Activated naive CD8-positive, alpha-beta T cell treated with anti-CD3 and anti-CD28 coated beads, Interleukin-2, amount 10 ng/mL, durations not matched to agents 7 days and 5 days (primary cell): ENCODE measurements around the gene DAAM1. TPM values are rescaled to one million over a fixed set of nuclear protein-coding genes. Genes with fewer than 3 reads are reported as not detected.
A peak's percentile ranks its signal among the peaks of the same experiment; 100 is the strongest.

ENCODE experiments used
- ATAC-seq: fragments of 150-1000 bp; cut with Tn5 transposase; one replicate; pipeline ENCODE4 v1.10.0; 2021; ENCODE audit warnings: low read depth, moderate library complexity
- POLR2A ChIA-PET: fragments of 350-600 bp; sonication (Branson Sonifier 250); formaldehyde crosslinking; loops from one replicate; lab custom pipeline; 2021; ENCODE audit warnings: antibody characterized with exemption; lab: Charles Lee
- DNase-seq: peaks from one replicate; pipeline ENCODE4 v3.0.0; 2021
- H3K27ac Mint-ChIP-seq: one replicate; pipeline ENCODE4 v1.8.0; 2022; ENCODE audit warnings: mild to moderate bottlenecking, mixed read lengths
- H3K27me3 Mint-ChIP-seq: one replicate; pipeline ENCODE4 v1.8.0; 2022; ENCODE audit warnings: mild to moderate bottlenecking, moderate library complexity, mixed read lengths
- H3K36me3 Mint-ChIP-seq: one replicate; pipeline ENCODE4 v1.8.0; 2021; ENCODE audit warnings: mild to moderate bottlenecking, mixed read lengths
- H3K4me1 Mint-ChIP-seq: one replicate; pipeline ENCODE4 v1.8.0; 2021; ENCODE audit warnings: mixed read lengths
- H3K4me3 Mint-ChIP-seq: one replicate; pipeline ENCODE4 v1.8.0; 2022; ENCODE audit warnings: mild to moderate bottlenecking, moderate library complexity, mixed read lengths
- H3K9me3 Mint-ChIP-seq: one replicate; pipeline ENCODE4 v1.8.0; 2021; ENCODE audit warnings: mixed read lengths
- total RNA-seq, 2 experiments: library from RNA; stranded (reverse); gene quantifications; one replicate each; pipeline ENCODE4 v1.2.3, GENCODE V29; 2021

DAAM1 gene
- total RNA-seq, 2 experiments from 2014 or later, result 20.4 to 24.9 TPM

DNA sequence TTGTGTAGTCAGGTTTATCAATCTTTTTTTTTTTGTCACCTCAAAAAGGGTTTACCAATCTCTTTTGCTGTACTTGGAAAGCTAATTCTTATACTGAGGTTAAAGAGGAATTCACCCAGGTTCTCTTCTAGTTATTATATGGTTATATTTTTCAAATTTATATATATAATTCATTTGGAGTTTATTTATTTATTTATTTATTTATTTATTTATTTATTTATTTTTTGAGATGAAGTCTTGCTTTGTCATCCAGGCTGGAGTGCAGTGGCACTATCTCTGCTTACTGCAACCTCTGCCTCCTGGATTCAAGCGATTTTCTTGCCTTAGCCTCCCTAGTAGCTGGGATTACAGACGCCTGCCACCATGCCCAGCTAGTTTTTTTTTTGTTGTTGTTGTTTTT lies 202.9 kb downstream of the DAAM1 start:
- Mint-ChIP-seq H3K4me3 (no peak overlapping the region), H3K27me3 (peaks cover 13% of the 10 kb centered on the region), H3K9me3 (peaks cover 4% of the 10 kb centered on the region), H3K36me3 (peaks cover 18% of the 10 kb centered on the region), H3K27ac (no peak overlapping the region), H3K4me1 (peaks cover 9% of the 10 kb centered on the region)
- DNase-seq (no peak), ATAC-seq (no peak)
- POLR2A ChIA-PET, result no interaction called here

DNA sequence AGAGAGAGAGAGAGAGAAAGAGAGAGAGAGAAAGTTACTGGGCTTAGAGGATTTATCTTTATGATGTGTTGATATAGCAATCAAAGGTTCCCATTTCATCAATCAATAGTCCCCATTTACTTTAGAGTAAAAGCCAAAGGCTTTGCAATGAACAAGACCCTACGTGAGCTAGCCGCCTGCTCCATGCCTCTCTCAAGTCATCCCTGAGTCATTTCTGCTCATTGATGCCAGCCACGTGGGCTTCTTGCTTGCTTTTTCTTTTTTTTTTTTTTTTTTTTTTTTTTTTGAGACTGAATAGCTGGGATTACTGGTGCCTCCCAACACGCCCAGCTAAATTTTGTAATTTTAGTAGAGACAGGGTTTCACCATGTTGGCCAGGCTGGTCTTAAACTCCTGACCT lies 205.8 kb downstream of the DAAM1 start:
- peaks cover 20% of the 10 kb centered on the region for H3K4me1 Mint-ChIP-seq
- H3K27me3 Mint-ChIP-seq, result peaks cover 3% of the 10 kb centered on the region
- no peak overlapping the region for H3K4me3 Mint-ChIP-seq
- H3K36me3 Mint-ChIP-seq, result peaks cover 17% of the 10 kb centered on the region
- DNase-seq (no peak), ATAC-seq (no peak)
- no peak overlapping the region for H3K27ac Mint-ChIP-seq
- H3K9me3 Mint-ChIP-seq, result peaks cover 3% of the 10 kb centered on the region
- POLR2A ChIA-PET, result no interaction called here

DNA sequence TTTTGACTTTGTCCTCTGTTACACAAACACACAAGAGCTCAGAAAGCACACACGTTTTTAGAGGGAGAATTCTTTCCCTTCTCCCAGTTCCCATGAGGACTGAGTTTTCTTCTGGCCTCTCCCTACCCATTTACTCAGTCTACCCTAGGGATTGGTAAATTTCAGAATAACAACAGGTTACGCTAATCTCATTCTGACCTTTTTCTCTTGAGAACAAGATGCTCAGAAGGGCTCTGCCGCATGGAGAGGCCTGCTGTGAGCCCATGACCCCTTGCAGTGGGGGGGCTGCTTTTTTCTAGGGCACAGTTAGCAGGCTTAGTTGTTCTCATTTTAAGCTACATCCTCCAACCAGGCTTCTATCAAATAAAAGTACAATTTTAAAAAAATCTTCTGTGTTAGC lies 207.2 kb downstream of the DAAM1 start:
- no peak for ATAC-seq
- POLR2A ChIA-PET, result no interaction called here
- no peak overlapping the region for H3K4me3 Mint-ChIP-seq
- H3K27ac Mint-ChIP-seq, result no peak overlapping the region
- H3K9me3 Mint-ChIP-seq, result peaks cover 3% of the 10 kb centered on the region
- H3K36me3 Mint-ChIP-seq, result peaks cover 16% of the 10 kb centered on the region
- DNase-seq, result no peak
- H3K4me1 Mint-ChIP-seq, result peaks cover 19% of the 10 kb centered on the region
- H3K27me3 Mint-ChIP-seq, result peaks cover 3% of the 10 kb centered on the region

DNA sequence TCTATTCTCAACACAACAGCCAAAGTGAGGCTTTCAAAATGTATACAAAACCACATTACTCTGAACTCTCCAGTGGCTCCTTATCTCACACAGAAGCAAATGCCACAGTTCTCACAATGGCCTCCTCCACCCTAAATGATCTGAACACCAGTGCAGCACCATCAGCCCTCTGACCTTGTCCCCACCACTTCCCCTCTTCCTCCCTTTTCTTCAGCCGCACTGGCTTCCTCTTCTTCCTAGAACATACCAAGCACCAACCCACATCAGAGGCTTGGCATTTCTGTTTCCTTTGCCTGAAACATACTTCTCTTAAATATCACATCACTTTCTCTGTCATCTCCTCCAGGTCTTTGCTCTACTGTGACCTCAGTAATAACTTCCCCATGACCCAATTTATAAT lies 210.4 kb downstream of the DAAM1 start:
- H3K36me3 Mint-ChIP-seq, result peaks cover 40% of the 10 kb centered on the region
- peaks cover 10% of the 10 kb centered on the region for H3K27me3 Mint-ChIP-seq
- H3K9me3 Mint-ChIP-seq, result peaks cover 16% of the 10 kb centered on the region
- peak overlapping the region; percentile 93 for H3K27ac Mint-ChIP-seq
- POLR2A ChIA-PET, result no interaction called here
- DNase-seq, result peak; percentile 54
- peak overlapping the region; percentile 76 for H3K4me3 Mint-ChIP-seq
- peak; percentile 98 for ATAC-seq
- peaks cover 23% of the 10 kb centered on the region for H3K4me1 Mint-ChIP-seq

DNA sequence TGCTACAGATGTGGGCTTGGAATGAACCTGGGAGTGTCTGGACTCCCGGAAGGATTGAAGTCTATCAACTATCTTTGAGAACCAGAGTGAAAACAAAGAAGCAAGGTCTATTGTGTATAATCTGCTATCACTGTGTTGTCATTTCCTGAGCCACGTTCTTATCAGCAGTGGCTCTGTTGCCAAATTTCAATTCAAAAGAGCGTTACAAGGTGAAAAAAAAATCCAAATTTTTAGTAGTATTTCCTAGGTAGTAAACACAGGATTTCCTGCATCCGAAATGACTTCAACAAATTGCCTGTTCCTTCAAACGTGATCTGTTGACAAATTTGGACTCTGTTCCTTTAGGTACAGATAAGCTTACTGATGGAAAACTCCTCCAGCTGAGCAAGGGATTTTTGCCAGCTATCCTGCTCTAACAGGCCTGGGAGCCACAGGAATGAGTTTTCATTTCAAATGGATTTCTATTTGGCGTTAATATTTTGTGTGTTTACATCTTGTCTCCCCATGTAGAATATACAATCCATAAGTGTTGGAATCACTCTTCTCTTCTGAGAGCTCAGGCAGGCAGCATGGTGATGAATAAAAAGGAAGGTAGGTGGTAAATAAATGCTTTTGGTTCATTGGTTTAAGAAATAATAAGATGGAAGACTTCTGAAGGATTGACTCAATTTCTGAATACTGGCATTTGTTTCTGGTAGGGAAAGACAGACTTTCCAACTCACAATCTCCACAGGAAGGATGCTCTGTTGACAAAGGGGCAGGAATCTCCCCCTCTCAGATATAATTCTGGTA lies 218.2 kb downstream of the DAAM1 start:
- DNase-seq (no peak), ATAC-seq (no peak)
- H3K36me3 Mint-ChIP-seq, result peaks cover 40% of the 10 kb centered on the region
- no peak overlapping the region for H3K27ac Mint-ChIP-seq
- POLR2A ChIA-PET, result no interaction called here
- H3K9me3 Mint-ChIP-seq, result peaks cover 25% of the 10 kb centered on the region
- H3K4me1 Mint-ChIP-seq, result peaks cover 5% of the 10 kb centered on the region
- peaks cover 26% of the 10 kb centered on the region for H3K27me3 Mint-ChIP-seq
- no peak overlapping the region for H3K4me3 Mint-ChIP-seq

DNA sequence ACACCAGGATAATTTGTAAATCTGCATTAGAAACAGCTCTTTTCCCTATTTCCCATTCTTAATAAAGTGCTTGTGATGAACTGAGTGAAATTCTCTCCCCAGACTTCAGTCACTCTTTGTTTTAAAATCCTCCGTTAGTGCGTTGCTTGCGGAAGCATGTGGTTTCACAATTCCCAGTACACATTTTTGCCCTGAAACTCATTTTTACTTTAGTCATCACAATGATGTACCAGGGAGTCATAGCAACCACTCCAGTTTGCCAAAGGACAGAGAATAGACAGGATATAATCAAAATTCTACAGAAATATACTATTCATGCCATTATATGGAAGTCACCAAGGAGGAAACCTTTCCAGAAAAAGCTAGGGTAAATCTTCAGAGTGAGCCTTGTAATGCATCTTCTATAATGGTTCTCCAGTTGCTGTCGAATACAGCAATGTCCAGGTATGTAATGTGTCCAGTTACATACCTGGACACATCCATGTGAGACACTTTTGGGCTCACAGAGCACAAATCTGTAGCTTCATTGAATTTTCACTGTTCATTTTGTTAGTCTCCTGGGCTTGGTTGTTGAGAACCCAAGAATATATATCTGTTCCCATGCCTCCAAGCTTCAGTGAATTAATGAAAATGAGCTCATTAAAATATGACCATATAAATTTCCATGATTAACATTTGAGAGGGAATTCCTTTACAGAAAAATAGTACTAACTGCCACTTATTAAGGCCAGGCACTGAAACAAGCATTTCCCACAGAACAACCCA lies 219.0 kb downstream of the DAAM1 start:
- Mint-ChIP-seq H3K4me1 (peaks cover 5% of the 10 kb centered on the region), H3K9me3 (peaks cover 25% of the 10 kb centered on the region), H3K27ac (no peak overlapping the region), H3K4me3 (no peak overlapping the region), H3K27me3 (peaks cover 28% of the 10 kb centered on the region), H3K36me3 (peaks cover 38% of the 10 kb centered on the region)
- no peak for DNase-seq
- no peak for ATAC-seq
- POLR2A ChIA-PET, result no interaction called here

DNA sequence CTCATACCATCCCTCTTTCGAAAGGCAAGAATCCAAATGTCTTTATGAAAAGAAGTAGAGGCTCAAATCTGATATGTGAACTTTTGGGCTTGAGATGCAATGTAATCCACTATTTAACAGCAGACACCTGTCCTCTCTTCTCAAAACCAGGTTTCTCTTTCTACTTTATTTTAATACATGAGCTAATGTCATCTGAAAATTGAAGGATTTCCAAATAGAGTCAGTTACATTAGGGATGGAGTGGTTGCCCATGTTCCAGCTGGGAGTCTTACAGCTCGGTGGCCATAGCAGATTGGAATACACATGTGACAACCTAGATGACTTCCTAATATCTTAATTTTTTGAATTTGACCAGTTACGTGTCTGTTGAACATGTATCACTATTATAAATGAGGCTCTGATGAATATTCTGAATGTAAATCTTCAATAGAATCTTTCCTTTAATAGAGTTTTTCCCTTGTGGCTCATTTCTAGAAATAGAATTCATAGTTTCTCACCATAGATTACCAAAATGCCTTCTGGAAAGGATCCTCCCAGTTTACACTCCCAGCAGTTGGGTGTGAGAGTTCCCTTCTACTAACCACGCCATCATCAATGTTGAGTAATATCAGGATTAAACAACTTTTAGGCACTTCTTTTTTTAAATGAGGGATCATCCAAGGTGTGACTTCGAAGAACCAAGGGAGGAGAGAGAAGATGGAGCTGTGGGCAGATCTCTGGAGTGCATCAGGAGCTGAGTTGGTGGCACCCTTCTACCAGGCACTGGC lies 227.6 kb downstream of the DAAM1 start:
- Mint-ChIP-seq H3K9me3 (peaks cover 10% of the 10 kb centered on the region), H3K27me3 (peaks cover 17% of the 10 kb centered on the region), H3K27ac (no peak overlapping the region), H3K4me3 (no peak overlapping the region), H3K36me3 (peaks cover 17% of the 10 kb centered on the region), H3K4me1 (peaks cover 3% of the 10 kb centered on the region)
- DNase-seq (no peak), ATAC-seq (no peak)
- POLR2A ChIA-PET, result no interaction called here

DNA sequence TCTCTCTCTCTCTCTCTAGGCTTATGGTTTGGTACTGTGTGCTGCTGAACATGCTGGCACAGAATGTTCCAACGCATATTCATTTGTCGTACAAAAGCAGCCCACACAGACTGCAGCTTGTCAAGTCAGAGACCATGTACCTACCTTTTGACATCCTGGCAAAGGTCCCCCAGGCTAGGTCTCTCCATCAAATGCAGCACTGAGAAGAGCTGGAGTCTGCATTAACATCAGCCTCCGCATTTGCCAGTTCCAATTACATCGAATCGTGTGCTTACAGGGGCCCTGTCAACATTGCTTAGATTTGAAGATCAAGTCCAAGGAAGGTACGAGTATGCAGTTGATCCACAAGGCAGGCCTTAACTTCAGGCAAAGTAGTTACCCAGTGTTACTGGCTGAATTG lies 228.8 kb downstream of the DAAM1 start:
- ATAC-seq (no peak), DNase-seq (no peak)
- Mint-ChIP-seq H3K27me3 (peaks cover 15% of the 10 kb centered on the region), H3K27ac (no peak overlapping the region), H3K9me3 (peaks cover 6% of the 10 kb centered on the region), H3K36me3 (peaks cover 9% of the 10 kb centered on the region), H3K4me3 (no peak overlapping the region), H3K4me1 (peaks cover 6% of the 10 kb centered on the region)
- POLR2A ChIA-PET, result no interaction called here

DNA sequence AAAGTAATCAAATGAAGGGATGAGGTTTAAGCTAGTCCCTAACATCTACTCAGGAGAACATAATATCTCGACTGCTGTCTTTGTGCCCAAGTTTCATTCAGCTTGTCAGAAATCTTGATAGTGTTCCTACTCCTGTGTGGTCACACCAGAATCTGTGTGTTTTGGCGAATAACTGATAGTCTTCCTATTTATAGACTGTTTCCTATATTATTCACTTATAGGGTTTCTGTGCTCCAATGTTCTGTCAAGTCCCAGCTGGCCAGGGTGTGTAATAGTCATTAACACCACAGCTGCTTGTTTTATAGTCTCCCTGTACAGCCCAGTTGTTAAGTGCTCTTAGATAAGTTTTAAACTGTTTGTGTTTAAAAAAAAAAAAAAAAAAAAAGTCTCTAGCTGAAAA lies 230.8 kb downstream of the DAAM1 start:
- POLR2A ChIA-PET, result interaction anchor here (0.9 kb wide), 1 partner anchor 9 kb away, joined by 3 read pairs; no protein-coding TSS in a partner anchor
- ATAC-seq, result no peak
- H3K36me3 Mint-ChIP-seq, result peaks cover 3% of the 10 kb centered on the region
- H3K27ac Mint-ChIP-seq, result no peak overlapping the region
- DNase-seq, result no peak
- H3K4me1 Mint-ChIP-seq, result peaks cover 6% of the 10 kb centered on the region
- H3K4me3 Mint-ChIP-seq, result no peak overlapping the region
- no peaks in the 10 kb centered on the region for H3K9me3 Mint-ChIP-seq
- peaks cover 12% of the 10 kb centered on the region for H3K27me3 Mint-ChIP-seq
